Measurements from ENCODE around the gene PGK2. TPM values are rescaled to one million over a fixed set of nuclear protein-coding genes. Genes with fewer than 3 reads are reported as not detected.

PGK2 gene
- total RNA-seq, 2 experiments from 2014 or later, result not detected

DNA sequence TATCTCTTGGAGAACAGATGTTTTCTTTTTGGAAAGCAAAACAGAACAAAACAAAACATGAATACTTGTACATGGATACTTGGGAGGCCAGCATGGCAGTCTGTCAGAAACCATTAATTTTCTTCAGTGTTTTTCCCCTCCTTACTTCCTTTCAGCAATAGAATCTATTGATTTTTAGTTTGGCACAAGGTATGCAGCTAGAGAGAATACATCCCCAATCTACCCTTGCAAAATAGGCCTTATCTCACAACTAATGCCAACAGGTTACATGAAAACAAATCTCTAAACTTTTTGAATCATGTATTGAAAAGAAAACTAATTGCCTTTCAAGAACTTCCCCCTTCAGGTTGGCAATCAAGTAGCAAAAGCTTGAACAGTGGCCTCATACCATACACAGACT is 2.8 kb downstream of the PGK2 start:
- no peaks in the 10 kb centered on the region for H3K27me3 ChIP-seq (ENCODE audit: control insufficient read depth in 1 of 2, insufficient read depth in 2 of 2, low read length in 2 of 2)
- Mint-ChIP-seq H3K9me3 (peaks cover 2% of the 10 kb centered on the region), H3K27ac (no peak overlapping the region), H3K27me3 (no peaks in the 10 kb centered on the region), H3K36me3 (ENCODE audit: low read depth) (no peaks in the 10 kb centered on the region), H3K4me1 (ENCODE audit: low read depth) (no peaks in the 10 kb centered on the region), H3K4me3 (no peak overlapping the region)
- CTCF ChIA-PET, result no interaction called here
- TF ChIP-seq, protein P1, sequence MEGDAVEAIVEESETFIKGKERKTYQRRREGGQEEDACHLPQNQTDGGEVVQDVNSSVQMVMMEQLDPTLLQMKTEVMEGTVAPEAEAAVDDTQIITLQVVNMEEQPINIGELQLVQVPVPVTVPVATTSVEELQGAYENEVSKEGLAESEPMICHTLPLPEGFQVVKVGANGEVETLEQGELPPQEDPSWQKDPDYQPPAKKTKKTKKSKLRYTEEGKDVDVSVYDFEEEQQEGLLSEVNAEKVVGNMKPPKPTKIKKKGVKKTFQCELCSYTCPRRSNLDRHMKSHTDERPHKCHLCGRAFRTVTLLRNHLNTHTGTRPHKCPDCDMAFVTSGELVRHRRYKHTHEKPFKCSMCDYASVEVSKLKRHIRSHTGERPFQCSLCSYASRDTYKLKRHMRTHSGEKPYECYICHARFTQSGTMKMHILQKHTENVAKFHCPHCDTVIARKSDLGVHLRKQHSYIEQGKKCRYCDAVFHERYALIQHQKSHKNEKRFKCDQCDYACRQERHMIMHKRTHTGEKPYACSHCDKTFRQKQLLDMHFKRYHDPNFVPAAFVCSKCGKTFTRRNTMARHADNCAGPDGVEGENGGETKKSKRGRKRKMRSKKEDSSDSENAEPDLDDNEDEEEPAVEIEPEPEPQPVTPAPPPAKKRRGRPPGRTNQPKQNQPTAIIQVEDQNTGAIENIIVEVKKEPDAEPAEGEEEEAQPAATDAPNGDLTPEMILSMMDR (IDR thresholded peaks at IDR 0.05), result no peak
- no peak overlapping the region for H3K27ac ChIP-seq (ENCODE audit: low read depth in 1 of 2, low read length in 2 of 2)
- no peaks in the 10 kb centered on the region for H3K4me1 ChIP-seq (ENCODE audit: insufficient read depth, low read length)
- intact Hi-C loops (cut with DNase I, micrococcal nuclease), result loop anchor here in 1 of 2 experiments (10.0 kb wide), 1 partner anchor 61 kb away; no protein-coding TSS in a partner anchor
- POLR2A ChIA-PET, result no interaction called here
- DNase-seq, result no peak
- no peaks in the 10 kb centered on the region for H3K36me3 ChIP-seq (ENCODE audit: insufficient read depth, low read length)
- H3K4me3 ChIP-seq (ENCODE audit: low read length), result no peak overlapping the region
- H3K9me3 ChIP-seq (ENCODE audit: control insufficient read depth in 1 of 2, insufficient read depth in 1 of 2, low read length in 2 of 2), result peaks cover 4% of the 10 kb centered on the region in 2 experiments
- ATAC-seq (ENCODE audit: poor library complexity), result no peak

DNA sequence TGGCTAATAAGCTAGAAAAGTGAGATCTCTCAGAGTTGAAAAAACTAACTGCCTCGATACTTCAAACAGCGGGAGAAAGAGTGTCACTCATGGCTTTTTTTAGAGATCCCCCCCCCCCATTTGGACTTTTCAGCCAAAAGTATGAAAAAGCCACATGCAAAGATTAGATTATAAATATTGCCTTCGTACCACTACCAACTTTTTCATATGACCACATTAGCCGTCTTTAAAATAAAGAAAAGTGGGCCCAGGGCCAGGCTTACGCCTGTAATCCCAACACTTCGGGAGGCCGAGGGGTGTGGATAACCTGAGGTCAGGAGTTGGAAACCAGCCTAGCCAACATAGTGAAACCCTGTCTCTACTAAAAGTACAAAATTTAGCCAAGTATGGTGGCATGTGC is 4.4 kb downstream of the PGK2 start:
- CTCF ChIA-PET, result interaction anchor here (0.7 kb wide), 1 partner anchor 142 kb away, joined by 4 read pairs; no protein-coding TSS in a partner anchor
- H3K27me3 Mint-ChIP-seq, result no peaks in the 10 kb centered on the region
- no peaks in the 10 kb centered on the region for H3K4me1 Mint-ChIP-seq (ENCODE audit: low read depth)
- intact Hi-C loops (cut with DNase I, micrococcal nuclease), result loop anchor here in 1 of 2 experiments (10.0 kb wide), 1 partner anchor 62 kb away; no protein-coding TSS in a partner anchor
- POLR2A ChIA-PET, result no interaction called here
- H3K27ac Mint-ChIP-seq, result no peak overlapping the region
- DNase-seq (no peak), ATAC-seq (ENCODE audit: poor library complexity) (no peak)
- H3K9me3 Mint-ChIP-seq, result peaks cover 2% of the 10 kb centered on the region
- no peaks in the 10 kb centered on the region for H3K36me3 Mint-ChIP-seq (ENCODE audit: low read depth)
- H3K27me3 ChIP-seq (ENCODE audit: control insufficient read depth in 1 of 2, insufficient read depth in 2 of 2, low read length in 2 of 2), result no peaks in the 10 kb centered on the region
- no peak overlapping the region for H3K4me3 ChIP-seq (ENCODE audit: low read length)
- H3K36me3 ChIP-seq (ENCODE audit: insufficient read depth, low read length), result no peaks in the 10 kb centered on the region
- H3K4me3 Mint-ChIP-seq, result no peak overlapping the region
- H3K27ac ChIP-seq (ENCODE audit: low read depth in 1 of 2, low read length in 2 of 2), result no peak overlapping the region
- no peaks in the 10 kb centered on the region for H3K4me1 ChIP-seq (ENCODE audit: insufficient read depth, low read length)
- peaks cover 4% of the 10 kb centered on the region in 2 experiments for H3K9me3 ChIP-seq (ENCODE audit: control insufficient read depth in 1 of 2, insufficient read depth in 1 of 2, low read length in 2 of 2)
- TF ChIP-seq, protein P1 (IDR thresholded peaks at IDR 0.05), result no peak

DNA sequence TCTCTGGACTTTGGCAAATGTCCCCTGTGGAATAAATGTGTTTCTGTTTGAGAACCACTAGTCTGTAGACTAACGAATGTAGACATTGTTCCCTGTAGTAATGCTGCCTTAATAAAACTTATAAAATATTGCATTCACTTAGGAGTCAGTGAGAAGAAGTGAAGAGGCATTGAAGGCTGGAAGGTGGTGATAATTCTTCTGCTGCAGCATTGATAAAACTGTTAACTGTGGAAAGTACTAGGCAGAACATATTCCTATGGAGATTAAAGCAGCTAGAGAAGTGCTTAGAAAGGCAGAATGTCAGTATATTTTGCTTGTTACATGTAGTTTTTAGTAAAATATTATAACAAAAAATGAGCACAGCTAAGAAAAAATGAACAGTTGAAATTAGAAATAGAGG is 4.8 kb downstream of the PGK2 start:
- Mint-ChIP-seq H3K4me3 (no peak overlapping the region), H3K27me3 (no peaks in the 10 kb centered on the region), H3K27ac (no peak overlapping the region), H3K36me3 (ENCODE audit: low read depth) (no peaks in the 10 kb centered on the region), H3K4me1 (ENCODE audit: low read depth) (no peaks in the 10 kb centered on the region), H3K9me3 (peaks cover 2% of the 10 kb centered on the region)
- H3K27me3 ChIP-seq (ENCODE audit: control insufficient read depth in 1 of 2, insufficient read depth in 2 of 2, low read length in 2 of 2), result no peaks in the 10 kb centered on the region
- no peaks in the 10 kb centered on the region for H3K4me1 ChIP-seq (ENCODE audit: insufficient read depth, low read length)
- TF ChIP-seq, protein P1 (IDR thresholded peaks at IDR 0.05), result no peak
- no peak overlapping the region for H3K4me3 ChIP-seq (ENCODE audit: low read length)
- H3K27ac ChIP-seq (ENCODE audit: low read depth in 1 of 2, low read length in 2 of 2), result no peak overlapping the region
- ChIA-PET POLR2A (no interaction called here), CTCF (no interaction called here)
- H3K36me3 ChIP-seq (ENCODE audit: insufficient read depth, low read length), result no peaks in the 10 kb centered on the region
- H3K9me3 ChIP-seq (ENCODE audit: control insufficient read depth in 1 of 2, insufficient read depth in 1 of 2, low read length in 2 of 2), result peaks cover 4% of the 10 kb centered on the region in 2 experiments
- intact Hi-C loops (cut with DNase I, micrococcal nuclease), result loop anchor here in 1 of 2 experiments (10.0 kb wide), 1 partner anchor 63 kb away; no protein-coding TSS in a partner anchor
- DNase-seq (no peak), ATAC-seq (ENCODE audit: poor library complexity) (no peak)
